Glutamatergic neuron (in vitro differentiated cells): ENCODE results near the gene TEAD3. TPM values are rescaled to one million over a fixed set of nuclear protein-coding genes. Genes with fewer than 3 reads are reported as not detected.
A peak's percentile ranks its signal among the peaks of the same experiment; 100 is the strongest.

ENCODE experiments used
- DNase-seq: peaks from one replicate; pipeline ENCODE4 v3.0.0; 2022
- H3K27ac Mint-ChIP-seq: one replicate; pipeline ENCODE4 v1.8.0; 2020; ENCODE audit warnings: mild to moderate bottlenecking, mixed read lengths, inconsistent platforms; ENCODE audit not compliant: unreplicated experiment
- H3K27me3 Mint-ChIP-seq: one replicate; pipeline ENCODE4 v1.8.0; 2020; ENCODE audit warnings: mild to moderate bottlenecking, moderate library complexity, mixed read lengths, inconsistent platforms; ENCODE audit not compliant: unreplicated experiment
- H3K36me3 Mint-ChIP-seq: one replicate; pipeline ENCODE4 v1.8.0; 2020; ENCODE audit warnings: mild to moderate bottlenecking, mixed read lengths, inconsistent platforms; ENCODE audit not compliant: unreplicated experiment
- H3K4me1 Mint-ChIP-seq: one replicate; pipeline ENCODE4 v1.8.0; 2020; ENCODE audit warnings: mild to moderate bottlenecking, low read depth, mixed read lengths, inconsistent platforms; ENCODE audit not compliant: unreplicated experiment
- H3K4me3 Mint-ChIP-seq: one replicate; pipeline ENCODE4 v1.8.0; 2020; ENCODE audit warnings: mild to moderate bottlenecking, mixed read lengths, inconsistent platforms; ENCODE audit not compliant: unreplicated experiment
- H3K9me3 Mint-ChIP-seq: one replicate; pipeline ENCODE4 v1.8.0; 2020; ENCODE audit warnings: mild to moderate bottlenecking, moderate library complexity, mixed read lengths, inconsistent platforms; ENCODE audit not compliant: unreplicated experiment
- total RNA-seq: library from RNA; stranded (reverse); fragmentation: NEBNext Ultra II Directional; extraction: Animal tissue kit (Norgen Biotek cat#: 25700); gene quantifications from one replicate; pipeline ENCODE4 v1.2.1, GENCODE V29; 2021; ENCODE audit not compliant: unreplicated experiment
- TF ChIP-seq, protein P1 (sequence below): fragments of 200-600 bp; sonication (generic); IDR thresholded peaks from one replicate; pipeline ENCODE4 v1.5.0; 2021; ENCODE audit not compliant: partially characterized antibody, unreplicated experiment

The TEAD3 gene
- total RNA-seq, 1 donor from 2014 or later = 50.0 TPM

DNA sequence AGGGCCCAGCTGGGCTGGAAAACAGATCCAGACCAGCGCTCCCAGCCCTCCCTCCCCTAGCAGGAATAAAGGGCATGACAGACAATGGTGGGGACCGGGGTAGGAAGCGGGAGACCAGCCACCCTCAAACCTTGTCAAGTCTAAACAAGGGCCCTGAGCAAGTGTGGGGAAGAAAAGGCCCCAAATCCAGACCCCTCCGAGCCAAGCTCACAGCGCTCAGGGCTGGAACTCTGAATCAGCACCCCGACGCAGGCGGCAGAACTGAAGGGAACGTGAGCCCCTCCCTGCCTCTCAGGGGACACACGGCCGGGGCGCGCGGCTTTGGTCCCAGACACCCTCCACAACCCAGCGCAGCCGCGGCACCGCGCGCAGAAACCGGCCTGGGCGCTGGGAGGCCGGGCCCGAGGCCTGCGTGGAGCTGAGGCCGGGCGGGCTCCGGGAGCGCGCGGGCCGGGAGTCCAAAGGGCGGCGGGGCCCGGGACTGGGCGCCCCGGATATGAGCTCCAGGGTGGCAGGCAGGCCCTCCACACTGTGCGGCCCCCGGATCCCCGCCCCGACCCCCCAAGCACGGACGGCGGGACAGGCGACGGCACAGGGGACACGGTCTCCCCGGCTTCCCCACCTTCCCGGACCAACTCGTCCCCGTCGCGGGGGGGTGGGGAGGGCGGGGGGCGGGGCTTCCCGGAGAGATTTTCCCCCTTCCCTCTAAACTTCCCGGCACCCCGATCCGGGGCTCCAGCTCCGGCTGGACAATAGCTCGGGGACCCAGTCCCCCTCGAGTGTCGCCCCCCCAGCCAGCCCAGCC lies 641 bp downstream of the TEAD3 start:
- Mint-ChIP-seq H3K27ac (peak overlapping the region; percentile 83), H3K4me1 (peaks cover 49% of the 10 kb centered on the region), H3K9me3 (peaks cover 10% of the 10 kb centered on the region), H3K4me3 (peak overlapping the region; percentile 90), H3K27me3 (peaks cover 16% of the 10 kb centered on the region), H3K36me3 (no peaks in the 10 kb centered on the region)
- TF ChIP-seq, protein P1, sequence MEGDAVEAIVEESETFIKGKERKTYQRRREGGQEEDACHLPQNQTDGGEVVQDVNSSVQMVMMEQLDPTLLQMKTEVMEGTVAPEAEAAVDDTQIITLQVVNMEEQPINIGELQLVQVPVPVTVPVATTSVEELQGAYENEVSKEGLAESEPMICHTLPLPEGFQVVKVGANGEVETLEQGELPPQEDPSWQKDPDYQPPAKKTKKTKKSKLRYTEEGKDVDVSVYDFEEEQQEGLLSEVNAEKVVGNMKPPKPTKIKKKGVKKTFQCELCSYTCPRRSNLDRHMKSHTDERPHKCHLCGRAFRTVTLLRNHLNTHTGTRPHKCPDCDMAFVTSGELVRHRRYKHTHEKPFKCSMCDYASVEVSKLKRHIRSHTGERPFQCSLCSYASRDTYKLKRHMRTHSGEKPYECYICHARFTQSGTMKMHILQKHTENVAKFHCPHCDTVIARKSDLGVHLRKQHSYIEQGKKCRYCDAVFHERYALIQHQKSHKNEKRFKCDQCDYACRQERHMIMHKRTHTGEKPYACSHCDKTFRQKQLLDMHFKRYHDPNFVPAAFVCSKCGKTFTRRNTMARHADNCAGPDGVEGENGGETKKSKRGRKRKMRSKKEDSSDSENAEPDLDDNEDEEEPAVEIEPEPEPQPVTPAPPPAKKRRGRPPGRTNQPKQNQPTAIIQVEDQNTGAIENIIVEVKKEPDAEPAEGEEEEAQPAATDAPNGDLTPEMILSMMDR = no peak
- peak; percentile 66 for DNase-seq

DNA sequence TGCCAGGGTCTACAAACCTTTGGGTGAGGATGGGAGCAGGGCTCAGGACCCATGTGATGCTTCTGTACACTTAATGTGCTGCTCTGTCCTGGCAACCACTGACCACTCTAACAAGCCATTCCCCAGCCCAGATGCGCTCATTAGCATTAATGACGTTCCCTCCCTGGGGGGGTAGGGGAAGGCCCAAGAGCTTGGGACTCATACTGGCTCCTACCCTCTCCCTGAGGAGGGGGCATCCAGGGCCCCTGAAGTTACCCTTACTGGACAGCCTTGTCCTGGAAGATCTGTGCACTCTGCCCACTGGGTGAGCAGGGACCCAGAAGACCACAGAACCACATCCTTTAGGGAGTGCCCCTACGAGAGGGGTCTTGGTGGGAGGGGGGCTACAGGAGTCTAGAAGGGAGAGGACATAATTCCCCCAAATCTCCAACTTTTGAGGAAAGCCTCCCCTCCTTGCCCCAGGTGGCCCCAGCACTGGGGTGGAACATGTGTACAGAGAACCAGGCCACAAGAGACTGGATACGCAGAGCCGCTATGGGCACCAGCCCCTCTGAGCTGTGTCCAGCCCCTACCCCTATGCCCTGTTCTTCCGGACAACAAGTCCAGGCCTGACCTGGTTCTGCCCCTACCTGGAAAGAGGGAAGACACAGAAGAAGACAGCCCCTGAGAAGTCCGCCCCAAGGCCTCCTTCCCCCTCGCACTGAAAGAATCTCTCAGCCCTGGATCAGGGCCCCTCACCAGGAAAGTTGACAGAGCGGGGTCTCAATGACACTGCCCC lies 1.4 kb downstream of the TEAD3 start:
- Mint-ChIP-seq H3K4me1 (peaks cover 47% of the 10 kb centered on the region), H3K27me3 (peaks cover 14% of the 10 kb centered on the region), H3K36me3 (no peaks in the 10 kb centered on the region), H3K9me3 (peaks cover 13% of the 10 kb centered on the region), H3K4me3 (peak overlapping the region; percentile 90), H3K27ac (peak overlapping the region; percentile 83)
- peak; percentile 43 for DNase-seq
- TF ChIP-seq, protein P1 = no peak

DNA sequence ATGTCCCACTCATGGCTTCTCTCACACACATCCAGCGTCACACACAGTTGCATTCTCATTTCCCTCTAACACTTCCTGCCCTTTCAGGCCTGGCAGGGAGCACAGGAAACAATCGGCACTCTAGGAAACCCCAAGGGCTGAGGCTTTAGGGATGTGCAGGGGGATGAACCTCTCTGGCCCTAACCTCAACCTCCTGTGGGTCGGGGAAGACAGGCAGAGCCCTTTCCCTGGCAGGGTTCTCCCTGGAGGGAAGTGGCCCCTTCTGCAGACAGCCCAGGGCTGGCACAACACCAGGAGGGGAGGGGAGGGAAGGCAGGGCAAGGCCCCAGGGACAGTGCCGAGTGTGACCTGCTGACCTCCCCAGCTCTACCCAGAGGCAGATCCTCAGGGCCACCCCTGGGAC lies 2.7 kb downstream of the TEAD3 start:
- TF ChIP-seq, protein P1 = no peak
- peaks cover 42% of the 10 kb centered on the region for H3K4me1 Mint-ChIP-seq
- H3K9me3 Mint-ChIP-seq = peaks cover 14% of the 10 kb centered on the region
- no peaks in the 10 kb centered on the region for H3K36me3 Mint-ChIP-seq
- DNase-seq = peak; percentile 46
- peak overlapping the region; percentile 80 for H3K4me3 Mint-ChIP-seq
- H3K27ac Mint-ChIP-seq = peak overlapping the region; percentile 89
- peaks cover 12% of the 10 kb centered on the region for H3K27me3 Mint-ChIP-seq

DNA sequence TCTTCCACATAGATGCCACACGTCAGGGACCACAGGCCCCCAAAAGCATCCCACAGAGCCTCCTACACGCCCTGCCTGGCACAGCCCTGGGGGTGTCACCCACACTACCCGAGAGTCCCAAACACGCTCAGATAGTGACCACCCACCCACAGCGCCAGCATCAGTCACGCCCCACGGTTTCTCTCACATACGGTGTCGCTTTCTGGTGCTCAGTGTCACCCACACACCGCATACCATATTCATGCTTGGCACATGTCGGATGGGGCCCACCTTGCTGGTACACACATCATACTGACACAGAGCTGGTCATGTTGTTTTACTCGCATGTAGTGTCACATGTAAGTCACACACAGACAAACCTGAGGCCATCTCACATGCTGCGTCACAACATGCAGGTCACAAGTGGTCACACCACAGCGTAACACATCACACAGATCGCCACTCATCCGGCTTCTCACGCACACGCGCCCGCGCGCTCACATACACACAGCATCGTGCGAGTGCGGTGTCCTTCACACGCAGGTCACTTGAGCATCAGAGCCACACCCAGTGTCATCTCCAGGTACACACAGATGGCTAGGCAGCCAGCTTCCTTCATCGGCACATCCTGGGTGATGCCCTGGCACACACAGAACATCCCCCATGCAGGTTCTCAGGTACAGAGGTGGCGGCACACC lies 3.4 kb downstream of the TEAD3 start:
- H3K27me3 Mint-ChIP-seq = peaks cover 10% of the 10 kb centered on the region
- peaks cover 41% of the 10 kb centered on the region for H3K4me1 Mint-ChIP-seq
- H3K27ac Mint-ChIP-seq = peak overlapping the region; percentile 89
- TF ChIP-seq, protein P1 = no peak
- peak overlapping the region; percentile 80 for H3K4me3 Mint-ChIP-seq
- DNase-seq = no peak
- H3K36me3 Mint-ChIP-seq = no peaks in the 10 kb centered on the region
- H3K9me3 Mint-ChIP-seq = peaks cover 14% of the 10 kb centered on the region
